Measurements from ENCODE around the gene CYTIP.

DNA sequence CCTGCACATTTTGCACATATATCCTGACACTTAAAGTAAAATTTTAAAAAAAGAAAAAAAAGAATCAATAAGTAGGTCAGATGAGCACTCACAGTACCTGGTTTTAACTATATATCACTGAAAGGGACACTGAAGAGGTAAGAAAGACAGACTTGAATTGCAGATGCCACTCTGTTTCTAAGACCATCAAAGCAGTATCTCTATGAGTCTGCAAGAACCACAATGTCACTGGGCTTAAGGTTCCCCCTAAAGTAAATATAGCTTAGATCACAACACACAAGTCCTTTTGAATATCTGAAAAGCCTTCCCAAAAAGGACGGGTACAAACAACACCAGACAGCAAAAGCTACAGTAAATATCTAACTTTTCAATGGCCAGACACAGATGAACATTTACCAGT, 57.6 kb downstream of the CYTIP start:
- TF ChIP-seq POLR2A (IDR thresholded peaks at IDR 0.05; ENCODE audit: low read depth, low read length) (no peak), POLR2AphosphoS5 (IDR thresholded peaks at IDR 0.05; ENCODE audit: low read depth, low read length) (no peak), TAF1 (IDR thresholded peaks at IDR 0.05; ENCODE audit: borderline replicate concordance, low read depth, low read length) (no peak)
